ENCODE data around the gene CNTN4. TPM values are rescaled to one million over a fixed set of nuclear protein-coding genes. Genes with fewer than 3 reads are reported as not detected.

CNTN4 gene
- total RNA-seq, 4 donors from 2014 or later = 33.6 to 112 (median 53.1) TPM

DNA sequence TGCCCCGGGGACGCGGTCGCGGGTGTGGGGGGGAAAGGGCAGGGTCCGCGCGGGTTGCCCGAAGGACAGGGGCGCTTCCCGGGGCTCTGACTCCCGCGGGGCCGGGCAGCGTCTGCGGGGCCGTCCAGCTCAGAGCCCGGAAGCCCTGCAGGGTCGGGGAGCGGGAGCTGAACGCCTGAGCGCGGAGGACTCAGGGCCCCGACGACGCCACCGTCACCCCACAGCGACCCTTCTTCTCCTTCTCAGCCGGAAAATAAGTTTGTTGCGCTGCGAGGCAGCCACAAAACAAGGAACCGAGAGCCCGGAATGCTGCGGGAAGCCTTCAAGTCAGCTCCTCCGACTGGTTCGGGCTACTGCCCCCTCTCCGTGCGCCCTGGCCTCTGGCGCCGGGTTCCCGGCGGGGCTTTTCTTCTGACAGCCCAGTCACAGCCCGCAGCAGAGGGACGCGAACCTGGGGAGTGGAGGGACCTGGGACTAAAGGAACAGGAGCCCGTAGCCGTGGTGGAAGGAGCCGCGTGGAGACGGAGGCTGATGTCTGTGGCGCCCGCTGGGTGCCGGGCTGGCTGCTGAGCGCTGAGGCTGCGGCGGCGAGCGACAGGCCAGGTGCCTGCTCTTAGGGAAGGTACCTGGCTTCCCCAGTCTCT is 484 bp downstream of the CNTN4 start:
- no peaks in the 10 kb centered on the region for H3K9me3 ChIP-seq
- TF ChIP-seq, protein P1, sequence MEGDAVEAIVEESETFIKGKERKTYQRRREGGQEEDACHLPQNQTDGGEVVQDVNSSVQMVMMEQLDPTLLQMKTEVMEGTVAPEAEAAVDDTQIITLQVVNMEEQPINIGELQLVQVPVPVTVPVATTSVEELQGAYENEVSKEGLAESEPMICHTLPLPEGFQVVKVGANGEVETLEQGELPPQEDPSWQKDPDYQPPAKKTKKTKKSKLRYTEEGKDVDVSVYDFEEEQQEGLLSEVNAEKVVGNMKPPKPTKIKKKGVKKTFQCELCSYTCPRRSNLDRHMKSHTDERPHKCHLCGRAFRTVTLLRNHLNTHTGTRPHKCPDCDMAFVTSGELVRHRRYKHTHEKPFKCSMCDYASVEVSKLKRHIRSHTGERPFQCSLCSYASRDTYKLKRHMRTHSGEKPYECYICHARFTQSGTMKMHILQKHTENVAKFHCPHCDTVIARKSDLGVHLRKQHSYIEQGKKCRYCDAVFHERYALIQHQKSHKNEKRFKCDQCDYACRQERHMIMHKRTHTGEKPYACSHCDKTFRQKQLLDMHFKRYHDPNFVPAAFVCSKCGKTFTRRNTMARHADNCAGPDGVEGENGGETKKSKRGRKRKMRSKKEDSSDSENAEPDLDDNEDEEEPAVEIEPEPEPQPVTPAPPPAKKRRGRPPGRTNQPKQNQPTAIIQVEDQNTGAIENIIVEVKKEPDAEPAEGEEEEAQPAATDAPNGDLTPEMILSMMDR (IDR thresholded peaks at IDR 0.05) = no peak
- TF ChIP-seq POLR2A (IDR thresholded peaks at IDR 0.05) = no peak
- H3K27ac ChIP-seq = peak overlapping the region in 2 of 3 donors; percentile 44 to 59
- H3K4me1 ChIP-seq = peaks cover 2 to 10% of the 10 kb centered on the region in 2 donors
- 0 to 1% methylated on average over 8 to 33 of the region's 58 CpGs for WGBS, 2 donors
- H3K36me3 ChIP-seq = no peaks in the 10 kb centered on the region
- DNase-seq = peak; percentile 45 to 49
- peak overlapping the region; percentile 47 to 89 (median 64) for H3K4me3 ChIP-seq (replicated peaks in 1 of 3)
- H3K27me3 ChIP-seq = no peaks in the 10 kb centered on the region
- intact Hi-C loops (cut with DNase I) = no loop called here

DNA sequence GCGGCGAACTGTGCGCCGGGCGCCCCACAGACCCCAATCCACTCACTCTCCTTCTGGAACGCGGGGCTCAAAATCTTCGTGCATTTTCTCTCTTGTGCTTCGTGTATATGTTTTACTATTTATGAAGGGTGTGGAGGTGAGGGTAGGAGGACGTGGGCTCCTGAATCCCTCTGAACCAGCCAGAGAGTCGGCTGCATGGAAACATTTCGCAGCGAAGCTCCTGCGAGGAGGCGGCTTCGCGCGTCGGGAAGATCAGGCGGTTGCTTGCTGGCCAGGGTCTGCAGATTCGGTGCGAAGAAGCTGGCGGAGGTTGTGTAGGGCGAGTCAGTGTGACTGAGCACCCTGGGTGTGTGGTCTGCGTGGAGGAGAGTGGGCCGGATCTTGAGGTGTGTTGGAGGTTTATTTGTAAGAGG is 1.1 kb downstream of the CNTN4 start:
- peaks cover 2 to 10% of the 10 kb centered on the region in 2 donors for H3K4me1 ChIP-seq
- peak; percentile 34 to 38 for DNase-seq
- 2 to 5% methylated on average over 22 to 26 of the region's 26 CpGs for WGBS, 2 donors
- no peak for TF ChIP-seq POLR2A (IDR thresholded peaks at IDR 0.05)
- TF ChIP-seq, protein P1 (IDR thresholded peaks at IDR 0.05) = no peak
- peak overlapping the region; percentile 47 to 89 (median 64) for H3K4me3 ChIP-seq (replicated peaks in 1 of 3)
- H3K36me3 ChIP-seq = no peaks in the 10 kb centered on the region
- intact Hi-C loops (cut with DNase I) = no loop called here
- no peaks in the 10 kb centered on the region for H3K9me3 ChIP-seq
- H3K27ac ChIP-seq = no peak overlapping the region
- H3K27me3 ChIP-seq = no peaks in the 10 kb centered on the region

DNA sequence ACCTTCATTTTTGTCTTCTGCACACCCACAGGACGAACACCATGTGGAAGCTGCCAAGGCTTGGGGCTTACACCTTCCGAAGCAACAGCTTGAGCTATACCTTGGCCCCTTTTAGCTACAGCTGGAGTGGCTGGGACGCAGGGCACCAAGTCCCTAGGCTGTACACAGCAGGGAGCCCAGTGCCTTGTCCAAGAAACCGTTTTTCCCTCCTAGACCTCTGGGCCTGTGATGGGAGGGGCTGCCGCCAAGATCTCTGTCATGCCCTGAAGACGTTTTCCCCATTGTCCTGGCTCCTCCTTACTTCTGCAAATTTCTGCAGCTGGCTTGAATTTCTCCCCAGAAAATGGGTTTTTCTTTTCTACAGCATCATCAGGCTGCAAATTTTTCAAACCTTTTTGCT is 7.8 kb downstream of the CNTN4 start:
- no peak for TF ChIP-seq POLR2A (IDR thresholded peaks at IDR 0.05)
- TF ChIP-seq, protein P1 (IDR thresholded peaks at IDR 0.05) = no peak
- 69 to 94% methylated on average over 6 of the region's 6 CpGs for WGBS, 2 donors
- H3K27me3 ChIP-seq = no peaks in the 10 kb centered on the region
- intact Hi-C loops (cut with DNase I) = no loop called here
- no peak overlapping the region for H3K27ac ChIP-seq
- no peaks in the 10 kb centered on the region for H3K9me3 ChIP-seq
- H3K4me1 ChIP-seq = no peaks in the 10 kb centered on the region
- no peaks in the 10 kb centered on the region for H3K36me3 ChIP-seq
- H3K4me3 ChIP-seq (replicated peaks in 1 of 3) = no peak overlapping the region
- no peak for DNase-seq

DNA sequence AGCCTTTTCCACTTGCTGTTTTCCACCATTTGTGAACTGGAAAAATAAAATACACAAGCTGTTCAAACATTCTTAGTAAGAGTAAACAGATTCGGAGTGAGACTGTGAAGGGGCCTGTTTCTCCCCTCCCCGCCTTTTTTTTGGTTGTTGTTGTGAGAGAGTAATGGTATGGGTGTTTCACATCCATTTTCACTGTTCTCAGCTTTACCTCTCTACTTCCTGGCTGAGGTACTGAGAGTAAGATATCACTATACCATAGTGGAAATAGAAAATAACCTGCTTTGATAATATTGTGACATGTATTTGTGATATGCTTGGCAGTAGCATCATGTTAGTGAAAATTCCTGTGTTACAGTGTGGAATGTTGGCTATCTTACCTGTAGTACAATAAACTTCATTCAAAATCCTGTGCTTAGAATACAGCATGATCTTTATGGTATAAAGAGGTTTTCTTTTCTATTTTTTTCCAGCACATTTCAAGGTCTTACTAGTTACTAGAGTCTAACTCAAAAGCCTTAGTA is 12.0 kb downstream of the CNTN4 start:
- H3K9me3 ChIP-seq = no peaks in the 10 kb centered on the region
- no peak for TF ChIP-seq POLR2A (IDR thresholded peaks at IDR 0.05)
- TF ChIP-seq, protein P1 (IDR thresholded peaks at IDR 0.05) = no peak
- intact Hi-C loops (cut with DNase I) = no loop called here
- DNase-seq = no peak
- H3K27me3 ChIP-seq = no peaks in the 10 kb centered on the region
- H3K27ac ChIP-seq = no peak overlapping the region
- no peaks in the 10 kb centered on the region for H3K4me1 ChIP-seq
- 78 to 83% methylated on average over 2 of the region's 2 CpGs for WGBS, 2 donors
- no peaks in the 10 kb centered on the region for H3K36me3 ChIP-seq
- H3K4me3 ChIP-seq (replicated peaks in 1 of 3) = no peak overlapping the region

DNA sequence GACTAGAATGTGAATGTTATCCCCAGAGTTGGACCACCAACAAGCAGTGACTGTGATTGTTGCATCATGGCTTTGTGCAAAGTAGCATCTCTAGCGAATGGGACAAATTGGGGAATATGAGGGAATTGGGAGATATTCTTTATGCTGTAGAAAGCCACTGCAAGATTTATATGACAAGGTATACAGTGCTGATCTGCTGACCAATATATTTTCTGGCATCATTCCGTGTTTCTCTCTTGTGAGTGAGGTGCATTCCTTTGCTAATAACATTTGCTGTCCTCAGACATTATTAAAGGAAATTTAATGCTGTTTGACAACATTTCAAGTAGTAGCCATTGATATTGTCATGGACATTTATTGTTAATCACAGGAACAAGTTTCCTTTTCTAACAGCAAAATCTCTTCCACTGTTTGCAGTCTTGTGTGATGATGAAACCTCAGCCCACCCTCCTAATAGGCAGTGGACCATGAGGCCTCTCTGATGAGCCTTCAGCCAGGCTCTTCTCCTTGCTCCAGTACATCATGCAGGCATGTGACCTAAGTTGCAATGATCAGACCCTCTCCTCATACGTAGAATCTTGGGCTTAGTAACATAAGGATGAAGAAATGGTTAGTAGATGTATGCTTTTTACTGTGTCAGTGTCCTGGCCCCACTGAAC is 16.1 kb downstream of the CNTN4 start:
- TF ChIP-seq POLR2A (IDR thresholded peaks at IDR 0.05) = no peak
- TF ChIP-seq, protein P1 (IDR thresholded peaks at IDR 0.05) = no peak
- no peak overlapping the region for H3K27ac ChIP-seq
- no peak overlapping the region for H3K4me3 ChIP-seq (replicated peaks in 1 of 3)
- intact Hi-C loops (cut with DNase I) = no loop called here
- no peaks in the 10 kb centered on the region for H3K36me3 ChIP-seq
- H3K9me3 ChIP-seq = no peaks in the 10 kb centered on the region
- WGBS, 2 donors = 87 to 89% methylated on average over 3 of the region's 3 CpGs
- no peaks in the 10 kb centered on the region for H3K27me3 ChIP-seq
- DNase-seq = no peak
- H3K4me1 ChIP-seq = no peaks in the 10 kb centered on the region
